Activated CD8-positive, alpha-beta memory T cell treated with anti-CD3 and anti-CD28 coated beads, Interleukin-2, amount 50 U/mL, for 4 hours (primary cell): Measurements from ENCODE around the gene FBXO27.

ENCODE experiments used
- DNase-seq: peaks from one replicate; pipeline ENCODE4 v3.0.0-alpha.2; 2020

Gene FBXO27

DNA sequence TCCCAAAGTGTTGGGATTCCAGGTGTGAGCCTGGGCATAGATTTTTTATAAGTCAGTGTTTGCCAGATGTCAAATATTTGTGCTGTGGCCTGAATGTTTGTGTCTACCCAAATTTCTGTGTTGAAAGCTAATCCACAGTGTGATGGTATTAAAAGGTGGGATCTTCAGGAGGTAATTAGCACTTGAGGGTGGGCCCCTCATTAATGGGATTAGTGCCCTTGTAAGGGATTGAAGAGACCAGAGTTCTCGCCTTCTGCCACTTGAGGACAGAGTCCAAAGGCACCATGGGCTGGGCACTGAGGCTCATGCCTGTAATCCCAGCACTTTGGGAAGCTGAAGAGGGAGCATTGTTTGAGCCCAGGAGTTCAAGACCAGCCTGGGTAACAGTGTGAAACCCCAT is 47.1 kb downstream of the FBXO27 start:
- no peak for DNase-seq

DNA sequence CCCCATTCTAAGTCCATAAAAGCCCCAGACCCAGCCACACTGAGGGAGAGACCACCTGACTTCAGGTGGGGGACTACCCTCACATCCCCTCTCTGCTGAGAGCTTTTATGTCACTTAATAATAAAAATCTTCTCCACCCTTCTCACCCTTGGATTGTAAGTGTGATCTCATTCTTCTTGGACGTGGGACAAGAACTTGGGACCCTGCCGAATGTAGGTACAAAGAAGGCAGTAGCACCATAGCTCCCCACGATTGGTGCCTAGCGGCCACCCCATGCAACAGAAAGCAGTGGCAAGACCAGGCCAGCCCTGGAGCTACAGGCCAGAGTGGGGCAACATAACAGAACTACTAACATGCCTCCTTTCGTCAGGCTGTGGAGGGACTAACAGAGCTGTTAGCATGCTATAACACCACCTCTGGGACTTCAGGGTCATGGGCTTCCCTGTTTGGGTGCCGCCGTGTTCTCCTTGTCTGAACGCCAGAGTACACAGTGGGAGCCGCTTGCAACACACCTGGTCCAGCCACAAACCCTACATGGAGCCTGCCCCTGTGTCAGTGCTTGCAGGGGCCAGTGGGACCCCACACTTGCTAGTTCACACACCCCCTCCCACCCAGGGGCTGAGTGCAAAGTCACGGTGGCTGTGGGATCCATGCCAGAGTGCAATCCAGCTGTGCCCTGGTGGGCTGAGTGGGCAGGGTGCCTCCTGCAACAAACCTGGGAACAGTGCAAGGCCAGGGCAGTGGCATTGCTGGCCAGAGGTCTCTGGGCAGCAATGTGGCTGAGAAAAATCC is 51.6 kb downstream of the FBXO27 start:
- no peak for DNase-seq

GRCh38 chr19:38979812-38980211 is 52.5 kb downstream of the FBXO27 start:
- no peak for DNase-seq

DNA sequence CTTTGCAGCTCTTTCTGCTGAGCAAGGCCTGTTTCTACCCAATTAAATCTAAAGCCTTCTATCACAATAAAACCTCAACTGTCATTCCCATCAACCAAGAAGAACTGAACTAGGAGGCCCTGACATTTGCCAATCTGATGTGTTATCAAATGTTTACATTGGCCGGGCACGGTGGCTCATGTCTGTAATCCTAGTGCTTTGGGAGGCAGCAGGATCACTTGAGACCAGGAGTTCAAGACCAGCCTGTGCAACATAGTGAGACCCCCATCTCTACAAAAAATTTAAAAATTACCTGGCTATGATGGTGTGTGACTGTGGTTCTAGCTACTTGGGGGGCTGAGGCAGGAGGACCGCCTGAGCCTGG is 54.0 kb downstream of the FBXO27 start:
- DNase-seq = no peak

DNA sequence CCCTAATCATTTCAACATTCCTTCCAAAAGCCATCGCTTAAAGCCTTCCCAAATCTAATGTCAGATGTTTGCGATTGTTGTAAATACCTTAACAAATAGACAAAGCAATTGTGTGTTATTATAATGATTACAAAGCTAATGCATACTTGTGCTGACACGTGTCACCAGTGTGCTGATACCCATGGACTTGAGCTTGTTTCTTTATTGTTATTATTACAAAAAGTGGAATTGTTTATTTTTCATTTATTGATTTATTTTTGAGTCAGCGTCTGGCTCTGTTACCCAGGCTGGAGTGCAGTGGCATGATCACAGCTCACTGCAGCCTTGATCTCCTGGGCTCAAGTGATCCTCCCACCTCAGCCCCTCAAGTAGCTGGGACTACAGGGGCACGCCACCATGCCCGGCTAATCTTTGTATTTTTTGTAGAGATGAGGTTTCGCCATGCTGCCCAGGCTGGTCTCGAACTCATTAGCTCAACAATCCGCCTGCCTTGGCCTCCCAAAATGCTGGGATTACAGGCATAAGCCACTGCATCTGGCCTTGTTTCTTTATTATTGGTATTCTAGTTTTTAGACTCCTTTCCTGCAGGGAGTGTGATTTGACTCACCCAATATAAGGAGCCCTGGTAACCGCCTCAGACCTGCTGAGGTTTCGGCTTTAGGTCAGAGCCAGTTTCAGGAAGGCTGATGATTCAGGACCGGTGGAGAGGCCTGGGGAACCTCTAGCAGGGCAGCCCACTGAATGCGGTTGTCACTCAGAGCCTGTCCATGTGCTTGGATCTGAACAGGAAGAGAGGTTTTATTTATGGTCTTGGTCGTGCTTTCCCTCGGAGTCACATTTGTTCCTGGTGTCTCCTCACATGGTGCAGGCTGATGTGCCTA is 54.7 kb downstream of the FBXO27 start:
- no peak for DNase-seq

GRCh38 chr19:38975861-38976271 is 56.5 kb downstream of the FBXO27 start:
- DNase-seq = no peak

DNA sequence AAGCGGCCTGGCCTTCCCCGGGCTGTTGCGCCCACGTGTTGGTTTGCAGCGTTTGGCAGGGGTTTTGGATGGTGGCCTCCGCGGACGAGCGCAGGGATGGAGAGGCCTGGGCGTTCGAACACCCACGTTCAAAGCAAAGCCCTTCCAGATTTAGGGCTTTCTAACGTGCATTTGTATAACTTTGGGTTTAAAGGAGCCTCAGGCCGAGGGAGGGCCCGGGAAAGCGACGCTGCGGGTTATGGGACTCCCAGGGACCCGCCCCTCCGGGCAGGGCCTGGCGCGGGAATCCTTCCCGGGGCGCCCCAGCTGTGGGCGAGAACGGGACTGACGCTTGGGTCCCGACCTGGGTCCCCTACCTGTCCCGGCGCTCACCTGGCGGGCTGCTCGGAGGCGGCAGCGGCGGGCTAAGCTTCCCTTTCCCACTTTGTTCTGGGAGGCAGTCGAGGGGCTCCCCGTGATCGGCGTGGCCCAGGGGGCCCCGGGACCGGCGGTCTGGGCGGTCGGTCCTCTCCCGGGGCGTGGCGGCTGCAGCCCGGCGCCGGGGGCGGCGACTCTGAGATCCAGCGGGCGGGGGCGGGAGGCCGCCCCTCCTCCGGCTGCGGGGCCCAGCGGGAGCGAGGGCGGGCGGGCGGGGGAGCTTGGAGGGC is 57.0 kb downstream of the FBXO27 start, which contains the start of gene FBXO17:
Gene FBXO17, minus strand, starts transcription at position 529 of the 647 bp plus-strand sequence. CDS start 25,423 bp downstream, outside the sequence.
- DNase-seq = no peak

GRCh38 chr19:38974624-38975213 is 57.6 kb downstream of the FBXO27 start:
- no peak for DNase-seq
